Measurements from ENCODE around the gene GNPAT.
"Not testable (repeated sequence)": the region's sequence is repeated elsewhere in the genome, so short reads cannot be mapped to it uniquely, and the experiment has no call there.

The GNPAT gene

GRCh38 chr1:231240883-231241735, at the start of gene GNPAT:
GNPAT (plus strand) TSS chr1:231241212; CDS start chr1:231241379, 167 bp downstream.
- peak; percentile 90 for DNase-seq

- no peak for DNase-seq
Measured at GRCh38 chr1:231192620-231193163, 48.3 kb upstream of the GNPAT start.

GRCh38 chr1:231193710-231194340, 47.2 kb upstream of the GNPAT start:
- DNase-seq: no peak

GRCh38 chr1:231194476-231194842, 46.6 kb upstream of the GNPAT start:
- no peak for DNase-seq

- no peak for DNase-seq
Measured at GRCh38 chr1:231194843-231195516, 46.0 kb upstream of the GNPAT start.

- no peak for DNase-seq
Measured at GRCh38 chr1:231196307-231196706, 44.7 kb upstream of the GNPAT start.

GRCh38 chr1:231196728-231197127, 44.3 kb upstream of the GNPAT start:
- no peak for DNase-seq

- no peak for DNase-seq
Measured at GRCh38 chr1:231199868-231200267, 41.1 kb upstream of the GNPAT start.

- DNase-seq: no peak
Measured at GRCh38 chr1:231200388-231201031, 40.5 kb upstream of the GNPAT start.

GRCh38 chr1:231201375-231201978, 39.5 kb upstream of the GNPAT start:
- no peak for DNase-seq

- no peak for DNase-seq
Measured at GRCh38 chr1:231201979-231202633, 38.9 kb upstream of the GNPAT start.

GRCh38 chr1:231203259-231204057, 37.6 kb upstream of the GNPAT start:
- DNase-seq: no peak

GRCh38 chr1:231206856-231207255, 34.2 kb upstream of the GNPAT start:
- DNase-seq: no peak

- DNase-seq: no peak
Measured at GRCh38 chr1:231207437-231207836, 33.6 kb upstream of the GNPAT start.

GRCh38 chr1:231208980-231209379, 32.0 kb upstream of the GNPAT start:
- DNase-seq: no peak

GRCh38 chr1:231209531-231209930, 31.5 kb upstream of the GNPAT start:
- no peak for DNase-seq

- no peak for DNase-seq
Measured at GRCh38 chr1:231210126-231210525, 30.9 kb upstream of the GNPAT start.

- DNase-seq: peak; percentile 90
Measured at GRCh38 chr1:231211005-231211857, 29.8 kb upstream of the GNPAT start.

- not testable (repeated sequence) for DNase-seq
Measured at GRCh38 chr1:231212301-231212700, 28.7 kb upstream of the GNPAT start.
